ENCODE data around the gene AGO4. TPM values are rescaled to one million over a fixed set of nuclear protein-coding genes. Genes with fewer than 3 reads are reported as not detected.
"Not testable (repeated sequence)": the region's sequence is repeated elsewhere in the genome, so short reads cannot be mapped to it uniquely, and the experiment has no call there.

The AGO4 gene
- total RNA-seq, 1 donor from 2014 or later = 35.1 TPM

DNA sequence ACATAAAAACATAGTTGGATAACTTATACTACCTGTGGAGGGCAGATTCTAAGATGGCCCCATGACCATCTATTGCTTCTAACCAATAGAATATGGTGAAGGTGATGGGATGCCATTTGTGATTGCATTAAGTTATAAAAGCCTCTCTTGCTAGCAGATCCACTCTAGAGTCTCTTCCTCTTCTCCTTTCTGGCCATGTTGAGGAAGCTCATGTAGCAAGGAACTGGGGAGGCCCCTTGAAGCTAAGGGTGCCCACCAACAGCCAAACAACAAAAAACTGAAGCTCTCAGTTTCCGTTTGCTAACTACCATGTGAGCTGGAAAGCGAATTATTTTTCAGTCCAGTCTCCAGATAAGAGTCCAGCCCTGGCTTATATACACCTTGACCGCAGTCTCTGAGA is 59.2 kb downstream of the AGO4 start:
- peaks cover 1% of the 10 kb centered on the region for H3K4me1 Mint-ChIP-seq (ENCODE audit: low read depth)
- H3K9me3 Mint-ChIP-seq (ENCODE audit: low read depth) = no peaks in the 10 kb centered on the region
- H3K36me3 Mint-ChIP-seq (ENCODE audit: insufficient read depth) = no peaks in the 10 kb centered on the region
- TF ChIP-seq, protein P1, sequence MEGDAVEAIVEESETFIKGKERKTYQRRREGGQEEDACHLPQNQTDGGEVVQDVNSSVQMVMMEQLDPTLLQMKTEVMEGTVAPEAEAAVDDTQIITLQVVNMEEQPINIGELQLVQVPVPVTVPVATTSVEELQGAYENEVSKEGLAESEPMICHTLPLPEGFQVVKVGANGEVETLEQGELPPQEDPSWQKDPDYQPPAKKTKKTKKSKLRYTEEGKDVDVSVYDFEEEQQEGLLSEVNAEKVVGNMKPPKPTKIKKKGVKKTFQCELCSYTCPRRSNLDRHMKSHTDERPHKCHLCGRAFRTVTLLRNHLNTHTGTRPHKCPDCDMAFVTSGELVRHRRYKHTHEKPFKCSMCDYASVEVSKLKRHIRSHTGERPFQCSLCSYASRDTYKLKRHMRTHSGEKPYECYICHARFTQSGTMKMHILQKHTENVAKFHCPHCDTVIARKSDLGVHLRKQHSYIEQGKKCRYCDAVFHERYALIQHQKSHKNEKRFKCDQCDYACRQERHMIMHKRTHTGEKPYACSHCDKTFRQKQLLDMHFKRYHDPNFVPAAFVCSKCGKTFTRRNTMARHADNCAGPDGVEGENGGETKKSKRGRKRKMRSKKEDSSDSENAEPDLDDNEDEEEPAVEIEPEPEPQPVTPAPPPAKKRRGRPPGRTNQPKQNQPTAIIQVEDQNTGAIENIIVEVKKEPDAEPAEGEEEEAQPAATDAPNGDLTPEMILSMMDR (IDR thresholded peaks at IDR 0.05; ENCODE audit: unreplicated experiment) = no peak
- no peak for DNase-seq (ENCODE audit: low spot score, unreplicated experiment)
- no peak overlapping the region for H3K4me3 Mint-ChIP-seq (ENCODE audit: low read depth)
- no peaks in the 10 kb centered on the region for H3K27me3 Mint-ChIP-seq
- H3K27ac Mint-ChIP-seq = no peak overlapping the region

DNA sequence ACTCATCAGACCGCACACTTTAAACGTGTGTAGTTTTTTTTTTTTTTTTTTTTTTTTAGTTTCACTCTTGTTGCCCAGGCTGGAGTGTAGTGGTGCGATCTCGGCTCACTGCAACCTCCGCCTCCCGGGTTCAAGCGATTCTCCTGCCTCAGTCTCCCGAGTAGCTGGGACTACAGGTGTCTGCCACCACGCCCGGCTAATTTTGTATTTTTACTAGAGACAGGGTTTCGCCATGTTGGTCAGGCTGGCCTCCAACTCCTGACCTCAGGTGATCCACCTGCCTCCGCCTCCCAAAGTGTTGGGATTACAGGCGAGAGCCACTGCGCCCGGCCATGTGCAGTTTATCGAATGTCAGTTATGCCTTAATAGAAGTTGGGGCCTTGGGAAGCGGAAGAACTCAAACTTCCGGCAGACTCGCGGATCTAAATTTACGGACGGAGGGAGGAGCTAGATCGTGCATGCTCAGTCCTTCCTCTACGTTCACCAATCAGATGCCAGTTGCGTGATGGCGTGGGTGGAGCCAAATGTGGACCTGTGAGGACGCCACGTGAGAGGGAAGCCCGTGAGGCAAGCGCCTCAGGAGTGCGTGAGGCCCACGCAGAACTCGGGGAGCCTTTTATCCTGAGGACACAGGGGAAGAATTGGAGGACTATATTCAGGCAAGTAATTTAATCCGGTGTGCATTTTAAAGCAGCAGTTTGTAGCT is 61.6 kb downstream of the AGO4 start:
- H3K27ac Mint-ChIP-seq; H3K27me3 Mint-ChIP-seq; DNase-seq (ENCODE audit: low spot score, unreplicated experiment); H3K9me3 Mint-ChIP-seq (ENCODE audit: low read depth); H3K36me3 Mint-ChIP-seq (ENCODE audit: insufficient read depth); H3K4me3 Mint-ChIP-seq (ENCODE audit: low read depth); H3K4me1 Mint-ChIP-seq (ENCODE audit: low read depth): not testable (repeated sequence)

DNA sequence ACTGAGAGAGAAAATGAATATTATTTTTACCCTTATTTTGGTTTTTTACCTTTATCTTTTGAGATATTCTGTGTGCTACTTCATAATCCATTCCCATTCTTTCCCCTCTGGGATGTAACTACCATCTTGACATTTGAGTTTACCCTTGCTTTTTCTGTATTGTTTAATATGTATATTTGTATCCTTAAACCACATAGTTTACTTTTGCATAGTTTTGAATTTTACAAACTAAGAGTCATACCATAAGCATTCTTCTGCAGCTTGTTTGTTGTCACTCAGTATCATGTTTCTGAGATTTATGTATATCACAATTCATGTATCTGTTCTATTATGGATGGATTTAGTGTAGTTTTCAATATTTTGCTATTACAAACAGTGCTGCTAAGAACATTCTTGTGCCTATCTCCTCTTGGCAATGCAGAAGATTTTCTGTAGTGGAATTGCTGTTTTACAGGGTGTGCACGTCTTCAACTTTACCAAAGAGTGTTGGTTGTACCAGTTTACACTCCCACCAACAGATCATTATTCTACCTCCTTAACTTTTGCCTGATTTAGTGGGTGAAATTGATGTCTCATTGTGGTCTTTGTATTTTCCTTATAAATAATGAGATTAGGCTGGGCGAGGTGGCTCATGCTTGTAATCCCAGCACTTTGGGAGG is 63.0 kb downstream of the AGO4 start:
- TF ChIP-seq, protein P1 (IDR thresholded peaks at IDR 0.05; ENCODE audit: unreplicated experiment) = no peak
- no peaks in the 10 kb centered on the region for H3K4me1 Mint-ChIP-seq (ENCODE audit: low read depth)

DNA sequence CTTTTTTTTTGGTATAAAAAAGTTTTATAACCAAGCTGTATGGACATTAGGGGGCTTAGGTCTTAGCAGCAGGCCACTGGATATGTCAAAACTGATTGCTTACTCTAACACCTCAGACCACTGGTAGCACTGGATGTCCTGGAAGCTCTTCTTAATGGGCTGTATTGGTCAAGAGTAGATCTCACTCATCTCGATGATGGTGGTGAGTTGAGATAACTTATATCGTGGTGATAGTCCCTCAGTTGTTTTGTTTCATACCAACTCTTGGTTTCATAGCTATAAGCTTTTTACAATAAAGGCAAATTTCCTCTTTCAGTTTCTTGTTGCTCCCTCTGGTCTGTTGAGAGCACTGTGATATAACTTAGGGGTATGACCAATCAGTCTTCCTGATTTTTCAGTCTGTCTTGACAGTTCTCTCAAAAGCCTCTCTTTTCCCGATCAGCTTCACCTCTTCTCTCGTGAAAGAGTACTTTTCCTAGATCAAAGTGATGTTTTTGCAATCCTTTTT is 65.5 kb downstream of the AGO4 start:
- Mint-ChIP-seq H3K4me1 (ENCODE audit: low read depth) (no peaks in the 10 kb centered on the region), H3K36me3 (ENCODE audit: insufficient read depth) (no peaks in the 10 kb centered on the region), H3K9me3 (ENCODE audit: low read depth) (no peaks in the 10 kb centered on the region), H3K27ac (no peak overlapping the region), H3K27me3 (no peaks in the 10 kb centered on the region), H3K4me3 (ENCODE audit: low read depth) (no peak overlapping the region)
- no peak for DNase-seq (ENCODE audit: low spot score, unreplicated experiment)
- TF ChIP-seq, protein P1 (IDR thresholded peaks at IDR 0.05; ENCODE audit: unreplicated experiment) = no peak

More for the DNA sequence above, 63.0 kb downstream of the AGO4 start:
- H3K4me3 Mint-ChIP-seq (ENCODE audit: low read depth) = no peak overlapping the region
- H3K27ac Mint-ChIP-seq = no peak overlapping the region
- no peak for DNase-seq (ENCODE audit: low spot score, unreplicated experiment)
- no peaks in the 10 kb centered on the region for H3K9me3 Mint-ChIP-seq (ENCODE audit: low read depth)
- H3K36me3 Mint-ChIP-seq (ENCODE audit: insufficient read depth) = no peaks in the 10 kb centered on the region
- H3K27me3 Mint-ChIP-seq = no peaks in the 10 kb centered on the region

DNA sequence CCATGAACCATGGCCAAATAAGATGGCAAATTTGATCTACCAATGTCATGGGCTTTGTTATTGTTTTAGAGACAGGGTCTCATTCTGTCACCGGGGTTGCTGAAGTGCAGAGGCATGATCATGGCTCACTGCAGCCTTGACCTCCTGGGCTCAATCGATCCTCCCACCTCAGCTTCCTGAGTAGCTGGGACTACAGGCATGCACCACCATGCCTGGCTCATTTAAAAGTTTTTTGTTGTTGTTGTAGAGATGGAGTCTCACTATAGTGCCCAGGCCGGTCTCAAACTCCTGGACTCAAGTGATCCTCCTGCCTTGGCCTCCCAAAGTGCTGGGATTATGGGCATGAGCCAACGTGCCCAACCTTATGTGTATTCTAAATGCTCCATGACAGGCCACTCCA is 66.3 kb downstream of the AGO4 start:
- not testable (repeated sequence) for H3K27ac Mint-ChIP-seq; H3K36me3 Mint-ChIP-seq (ENCODE audit: insufficient read depth); DNase-seq (ENCODE audit: low spot score, unreplicated experiment); H3K9me3 Mint-ChIP-seq (ENCODE audit: low read depth); H3K4me1 Mint-ChIP-seq (ENCODE audit: low read depth); H3K4me3 Mint-ChIP-seq (ENCODE audit: low read depth); H3K27me3 Mint-ChIP-seq

DNA sequence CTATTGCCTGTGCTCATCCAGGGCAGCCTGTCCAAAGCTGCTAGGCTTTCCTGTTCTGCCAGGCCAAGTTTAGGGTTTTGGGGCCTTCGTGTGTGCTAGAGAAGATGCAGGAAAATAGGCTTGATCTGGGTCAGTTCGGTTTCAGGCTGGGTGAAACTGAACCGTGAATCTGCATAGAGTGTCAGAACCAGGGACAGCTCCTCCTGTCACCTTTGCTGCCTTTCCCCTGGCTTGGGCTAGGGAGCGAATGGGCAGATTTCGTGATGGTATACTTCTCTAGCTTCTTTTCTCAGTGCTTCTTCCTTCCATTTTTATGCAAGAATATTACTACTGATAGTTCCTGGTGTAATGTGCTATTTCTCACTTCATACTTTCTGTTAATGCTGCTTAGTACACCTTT is 69.2 kb downstream of the AGO4 start:
- Mint-ChIP-seq H3K4me3 (ENCODE audit: low read depth) (no peak overlapping the region), H3K4me1 (ENCODE audit: low read depth) (no peaks in the 10 kb centered on the region), H3K36me3 (ENCODE audit: insufficient read depth) (no peaks in the 10 kb centered on the region), H3K27ac (no peak overlapping the region), H3K9me3 (ENCODE audit: low read depth) (no peaks in the 10 kb centered on the region), H3K27me3 (peaks cover 1% of the 10 kb centered on the region)
- peak; percentile 30 for DNase-seq (ENCODE audit: low spot score, unreplicated experiment)
- TF ChIP-seq, protein P1 (IDR thresholded peaks at IDR 0.05; ENCODE audit: unreplicated experiment) = no peak

All from progenitor cell of endocrine pancreas (in vitro differentiated cells).